GM12872 (cell line): ENCODE results near the gene RNF25.

Source experiments
- TF ChIP-seq, protein P1 (sequence below): IDR thresholded peaks from 3 replicates; pipeline ENCODE4 v1.5.1; 2011; ENCODE audit warnings: low read depth, mild to moderate bottlenecking, low read length, moderate library complexity; ENCODE audit not compliant: insufficient read depth

RNF25 gene, protein sequence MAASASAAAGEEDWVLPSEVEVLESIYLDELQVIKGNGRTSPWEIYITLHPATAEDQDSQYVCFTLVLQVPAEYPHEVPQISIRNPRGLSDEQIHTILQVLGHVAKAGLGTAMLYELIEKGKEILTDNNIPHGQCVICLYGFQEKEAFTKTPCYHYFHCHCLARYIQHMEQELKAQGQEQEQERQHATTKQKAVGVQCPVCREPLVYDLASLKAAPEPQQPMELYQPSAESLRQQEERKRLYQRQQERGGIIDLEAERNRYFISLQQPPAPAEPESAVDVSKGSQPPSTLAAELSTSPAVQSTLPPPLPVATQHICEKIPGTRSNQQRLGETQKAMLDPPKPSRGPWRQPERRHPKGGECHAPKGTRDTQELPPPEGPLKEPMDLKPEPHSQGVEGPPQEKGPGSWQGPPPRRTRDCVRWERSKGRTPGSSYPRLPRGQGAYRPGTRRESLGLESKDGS

DNA sequence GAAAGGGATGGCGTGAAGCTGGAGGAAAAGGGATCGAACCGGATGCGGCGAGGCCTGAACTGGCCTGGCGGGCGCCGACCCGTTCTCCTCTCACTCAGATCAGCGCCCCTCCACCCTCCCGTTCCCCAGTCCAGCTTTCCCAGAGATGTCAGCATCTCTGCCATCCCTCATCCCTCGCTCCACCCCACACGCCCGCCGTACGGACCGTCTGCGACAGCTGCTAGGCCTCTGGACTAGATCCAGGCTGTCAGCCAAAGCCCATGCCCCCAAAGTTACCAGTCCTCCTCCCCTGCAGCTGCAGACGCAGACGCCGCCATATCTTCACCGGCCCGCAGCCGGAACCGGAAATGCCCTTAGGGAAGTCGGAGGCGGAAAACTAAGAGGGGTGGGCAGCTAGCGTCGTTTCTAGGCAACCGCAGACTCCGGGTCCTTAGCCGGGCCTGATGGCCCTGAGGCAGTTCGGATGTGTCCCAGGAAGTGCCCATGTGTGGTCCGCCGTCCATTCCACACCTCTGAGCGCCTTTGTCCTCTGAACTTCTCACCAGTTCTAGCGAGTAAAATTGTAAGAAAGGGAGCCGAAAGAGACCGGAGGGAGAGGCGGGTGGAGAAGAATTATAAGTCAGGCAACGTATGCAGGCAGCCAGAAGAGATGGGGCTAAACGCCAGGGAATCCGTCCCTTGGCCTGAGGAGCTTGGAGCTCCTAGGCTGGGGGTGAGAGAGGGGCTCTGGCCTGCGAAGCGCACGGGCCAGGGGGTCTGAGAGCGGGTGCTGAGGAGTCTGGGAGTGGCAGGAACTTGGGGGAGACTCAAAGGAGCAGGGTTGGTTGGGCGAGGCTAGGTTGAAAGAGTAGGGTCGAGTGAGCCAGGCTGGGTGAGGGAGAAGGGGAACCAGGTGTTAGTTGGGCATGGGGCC, at the start of gene RNF25, which contains the start of gene STK36:
Gene RNF25 (minus strand): TSS at position 349 of the 913 bp plus-strand sequence. CDS start 32 bp downstream, at position 317.
Gene STK36 (plus strand): TSS at position 433 of the 913 bp plus-strand sequence. CDS start 744 bp downstream, outside the sequence.
- TF ChIP-seq, protein P1, sequence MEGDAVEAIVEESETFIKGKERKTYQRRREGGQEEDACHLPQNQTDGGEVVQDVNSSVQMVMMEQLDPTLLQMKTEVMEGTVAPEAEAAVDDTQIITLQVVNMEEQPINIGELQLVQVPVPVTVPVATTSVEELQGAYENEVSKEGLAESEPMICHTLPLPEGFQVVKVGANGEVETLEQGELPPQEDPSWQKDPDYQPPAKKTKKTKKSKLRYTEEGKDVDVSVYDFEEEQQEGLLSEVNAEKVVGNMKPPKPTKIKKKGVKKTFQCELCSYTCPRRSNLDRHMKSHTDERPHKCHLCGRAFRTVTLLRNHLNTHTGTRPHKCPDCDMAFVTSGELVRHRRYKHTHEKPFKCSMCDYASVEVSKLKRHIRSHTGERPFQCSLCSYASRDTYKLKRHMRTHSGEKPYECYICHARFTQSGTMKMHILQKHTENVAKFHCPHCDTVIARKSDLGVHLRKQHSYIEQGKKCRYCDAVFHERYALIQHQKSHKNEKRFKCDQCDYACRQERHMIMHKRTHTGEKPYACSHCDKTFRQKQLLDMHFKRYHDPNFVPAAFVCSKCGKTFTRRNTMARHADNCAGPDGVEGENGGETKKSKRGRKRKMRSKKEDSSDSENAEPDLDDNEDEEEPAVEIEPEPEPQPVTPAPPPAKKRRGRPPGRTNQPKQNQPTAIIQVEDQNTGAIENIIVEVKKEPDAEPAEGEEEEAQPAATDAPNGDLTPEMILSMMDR, result no peak

DNA sequence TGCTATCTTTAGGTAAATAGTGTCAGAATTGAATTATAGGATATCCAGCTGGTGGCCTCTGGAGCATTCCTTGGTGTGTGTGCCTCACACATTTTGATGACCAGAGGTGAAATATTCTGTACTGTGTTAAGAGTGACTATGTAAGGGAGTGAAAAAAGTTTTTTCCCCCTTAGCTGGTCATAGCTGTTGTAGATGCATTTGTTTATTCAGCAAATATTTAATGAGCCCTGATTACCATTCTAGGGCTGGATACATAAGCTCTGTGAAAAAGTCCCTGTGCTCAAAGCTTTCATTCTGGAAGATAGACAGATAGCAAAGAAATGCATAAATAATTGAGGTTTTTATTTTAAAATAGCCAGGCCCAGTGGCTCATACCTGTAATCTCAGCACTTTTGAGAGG, 49.7 kb upstream of the RNF25 start:
- TF ChIP-seq, protein P1, result no peak

DNA sequence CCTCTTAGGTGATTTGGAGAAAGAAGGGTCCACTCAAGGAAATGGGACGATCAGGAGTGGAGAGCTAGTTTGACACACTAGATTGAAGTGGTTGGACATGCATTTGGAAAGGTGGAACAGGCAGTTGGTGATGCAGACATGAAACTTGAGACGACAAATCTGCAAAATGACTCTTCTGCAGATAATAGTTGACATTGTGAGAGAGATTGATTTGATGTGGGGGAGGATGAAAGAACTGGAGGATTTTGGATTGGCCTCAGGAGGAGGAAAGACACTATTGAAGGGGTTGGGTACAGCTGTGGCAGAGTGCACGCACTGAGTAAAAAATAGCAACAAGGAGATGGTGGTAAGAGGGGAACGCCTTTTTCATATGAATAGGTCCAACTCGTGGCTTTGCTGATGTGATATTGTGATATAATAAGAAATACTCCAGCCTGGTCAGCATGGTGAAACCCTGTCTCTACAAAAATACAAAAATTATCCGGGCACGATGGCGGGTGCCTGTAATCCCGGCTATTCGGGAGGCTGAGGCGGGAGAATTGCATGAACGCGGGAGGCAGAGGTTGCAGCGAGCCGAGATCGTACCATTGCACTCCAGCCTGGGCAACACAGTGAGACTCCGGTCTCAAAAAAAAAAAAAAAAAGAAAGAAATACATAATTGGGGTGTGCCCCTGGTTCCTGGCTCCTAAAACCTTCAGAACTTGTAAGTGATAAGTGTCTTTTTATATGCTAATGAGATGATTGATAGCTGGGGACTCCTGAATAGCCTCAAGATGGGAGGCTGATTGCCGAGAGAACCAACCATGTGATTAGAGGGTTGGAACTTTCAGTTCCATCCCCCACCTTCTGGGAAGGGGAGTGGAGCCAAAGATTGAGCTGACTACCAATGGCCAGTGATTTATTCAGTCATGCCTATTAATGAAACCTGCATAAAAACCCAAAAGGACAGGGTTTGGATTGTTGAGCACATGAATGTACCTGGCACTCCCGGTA, 48.5 kb upstream of the RNF25 start:
- TF ChIP-seq, protein P1, result no peak

DNA sequence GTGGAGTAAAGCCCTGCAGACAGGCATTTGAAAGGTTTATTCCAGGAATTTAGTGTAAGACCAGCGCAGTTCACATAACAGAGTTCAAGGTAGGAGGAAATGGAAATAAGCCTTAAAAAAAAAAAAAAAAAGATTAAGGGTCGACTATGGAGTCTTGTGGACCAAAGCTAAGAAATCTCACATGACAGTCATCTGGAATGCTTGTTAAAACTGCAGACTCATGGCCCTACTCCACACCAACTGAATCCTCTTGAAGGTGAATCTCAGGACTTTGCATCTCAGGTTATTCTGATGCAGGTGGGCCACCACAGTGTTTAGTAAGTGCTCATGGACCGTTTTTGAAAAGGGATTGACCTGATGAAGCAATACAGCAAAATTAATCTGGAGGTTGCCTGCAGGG, 47.7 kb upstream of the RNF25 start:
- TF ChIP-seq, protein P1, result no peak

DNA sequence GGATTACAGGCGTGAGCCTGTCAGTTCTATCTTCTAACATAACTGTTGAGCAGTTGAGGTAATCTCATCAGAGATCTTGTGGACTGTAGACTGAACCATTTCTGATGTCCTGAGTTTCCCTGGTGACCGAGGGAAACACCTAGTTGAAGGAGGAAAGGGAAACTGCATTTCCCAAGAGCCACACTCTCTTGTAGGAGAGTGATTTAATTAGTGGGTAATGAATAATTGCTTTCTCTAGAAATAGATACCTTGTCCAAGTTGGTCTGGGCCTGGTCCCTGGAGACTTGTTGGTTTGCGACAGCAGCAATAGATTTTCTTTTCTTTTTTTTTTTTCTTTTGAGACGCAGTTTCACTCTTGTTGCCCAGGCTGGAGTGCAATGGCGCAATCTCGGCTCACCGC, 46.3 kb upstream of the RNF25 start:
- TF ChIP-seq, protein P1, result no peak

DNA sequence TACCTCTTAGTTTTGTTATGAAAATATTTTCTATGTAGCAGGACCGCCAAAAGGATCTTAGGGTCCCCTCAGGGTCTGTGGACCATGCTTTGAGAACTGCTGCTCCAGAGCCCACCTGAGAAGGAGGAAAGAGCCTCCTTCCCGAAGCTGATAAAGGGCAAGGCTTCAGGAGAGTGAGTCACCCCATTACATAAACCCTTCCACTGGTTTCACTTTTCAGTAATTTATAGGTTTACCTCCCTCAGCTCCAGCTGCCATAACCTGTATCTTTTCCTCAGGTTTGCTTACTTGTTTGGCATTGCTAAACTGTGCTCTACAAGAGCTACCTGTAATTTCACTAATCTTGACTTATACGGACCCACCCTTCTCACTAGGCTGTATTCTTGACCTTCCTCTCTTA, 45.5 kb upstream of the RNF25 start:
- TF ChIP-seq, protein P1, result no peak
